ENCODE results near the gene PRTFDC1. TPM values are rescaled to one million over a fixed set of nuclear protein-coding genes. Genes with fewer than 3 reads are reported as not detected.

PRTFDC1 gene
- total RNA-seq, 4 donors from 2014 or later = 0.31 to 5.4 (median 2.3) TPM; not detected in 1

- no peak for DNase-seq
- Histone ChIP-seq H3K4me3 (no peak overlapping the region), H3K4me1 (no peaks in the 10 kb centered on the region), H3K27me3 (no peaks in the 10 kb centered on the region), H3K9me3 (no peaks in the 10 kb centered on the region), H3K36me3 (no peaks in the 10 kb centered on the region), H3K27ac (no peak overlapping the region)
- intact Hi-C loops (cut with DNase I; ENCODE audit: low total_unique reads) (loop anchor here (5.0 kb wide), 1 partner anchor 350 kb away; no protein-coding TSS in a partner anchor), in situ Hi-C loops (cut with MboI; ENCODE audit: low sequenced_read_pairs in 4 of 4) (loop anchor here (25.0 kb wide), 2 partner anchors 255 to 355 kb away; no protein-coding TSS in a partner anchor)
- no peak for ATAC-seq
- TF ChIP-seq CTCF (IDR thresholded peaks at IDR 0.05 in 4 of 5, conservative IDR thresholded peaks at IDR 0.05 in 1 of 5) = no peak
These were observed 40.2 kb upstream of the PRTFDC1 start for GRCh38 chr10:24992512-24993133.

- Histone ChIP-seq H3K4me1 (no peaks in the 10 kb centered on the region), H3K27ac (no peak overlapping the region), H3K9me3 (no peaks in the 10 kb centered on the region), H3K36me3 (no peaks in the 10 kb centered on the region), H3K27me3 (no peaks in the 10 kb centered on the region), H3K4me3 (no peak overlapping the region)
- intact Hi-C loops (cut with DNase I; ENCODE audit: low total_unique reads) = loop anchor here (5.0 kb wide), 1 partner anchor 349 kb away; no protein-coding TSS in a partner anchor
- TF ChIP-seq CTCF (IDR thresholded peaks at IDR 0.05 in 4 of 5, conservative IDR thresholded peaks at IDR 0.05 in 1 of 5) (no peak), POLR2A (IDR thresholded peaks at IDR 0.05) (no peak)
- ATAC-seq (no peak), DNase-seq (no peak)
- in situ Hi-C loops (cut with MboI; ENCODE audit: low sequenced_read_pairs in 4 of 4) = loop anchor here (25.0 kb wide), 2 partner anchors 254 to 354 kb away; no protein-coding TSS in a partner anchor
These were observed 38.9 kb upstream of the PRTFDC1 start for GRCh38 chr10:24991298-24991697.

- Histone ChIP-seq H3K36me3 (no peaks in the 10 kb centered on the region), H3K4me1 (no peaks in the 10 kb centered on the region), H3K9me3 (no peaks in the 10 kb centered on the region), H3K4me3 (no peak overlapping the region), H3K27ac (no peak overlapping the region), H3K27me3 (no peaks in the 10 kb centered on the region)
- intact Hi-C loops (cut with DNase I; ENCODE audit: low total_unique reads) (loop anchor here (5.0 kb wide), 1 partner anchor 348 kb away; no protein-coding TSS in a partner anchor), in situ Hi-C loops (cut with MboI; ENCODE audit: low sequenced_read_pairs in 4 of 4) (loop anchor here (10.0 to 25.0 kb wide), 3 partner anchors 253 to 353 kb away; no protein-coding TSS in a partner anchor)
- TF ChIP-seq POLR2A (IDR thresholded peaks at IDR 0.05) (no peak), CTCF (IDR thresholded peaks at IDR 0.05 in 4 of 5, conservative IDR thresholded peaks at IDR 0.05 in 1 of 5) (peak in 2 of 5 experiments; percentile 15 to 17)
- DNase-seq (no peak), ATAC-seq (no peak)
These were observed 37.5 kb upstream of the PRTFDC1 start for GRCh38 chr10:24989867-24990266.

- no peak for DNase-seq
- TF ChIP-seq CTCF (IDR thresholded peaks at IDR 0.05 in 4 of 5, conservative IDR thresholded peaks at IDR 0.05 in 1 of 5) (no peak), POLR2A (IDR thresholded peaks at IDR 0.05) (no peak)
- H3K27me3 ChIP-seq = no peaks in the 10 kb centered on the region
- in situ Hi-C loops (cut with MboI; ENCODE audit: low sequenced_read_pairs in 4 of 4) (loop anchor here (10.0 to 25.0 kb wide), 3 partner anchors 252 to 352 kb away; no protein-coding TSS in a partner anchor), intact Hi-C loops (cut with DNase I; ENCODE audit: low total_unique reads) (no loop called here)
- no peak overlapping the region for H3K27ac ChIP-seq
- H3K4me3 ChIP-seq = no peak overlapping the region
- no peak for ATAC-seq
- H3K4me1 ChIP-seq = peaks cover 0 to 3% of the 10 kb centered on the region in 2 donors
- no peaks in the 10 kb centered on the region for H3K36me3 ChIP-seq
- H3K9me3 ChIP-seq = no peaks in the 10 kb centered on the region
These were observed 36.6 kb upstream of the PRTFDC1 start for GRCh38 chr10:24988831-24989640.
